Activated CD4-positive, alpha-beta T cell treated with anti-CD3 and anti-CD28 coated beads, Interleukin-2, amount 10 ng/mL, durations not matched to agents 24 days and 14 days (primary cell): ENCODE data around the gene ITGB8. TPM values are rescaled to one million over a fixed set of nuclear protein-coding genes. Genes with fewer than 3 reads are reported as not detected.

ENCODE experiments used
- DNase-seq: peaks from one replicate; pipeline ENCODE4 v3.0.0; 2022
- H3K27ac Mint-ChIP-seq: one replicate; pipeline ENCODE4 v1.8.0; 2022; ENCODE audit warnings: mild to moderate bottlenecking, mixed read lengths
- H3K27me3 Mint-ChIP-seq: one replicate; pipeline ENCODE4 v1.8.0; 2022; ENCODE audit warnings: mixed read lengths
- H3K36me3 Mint-ChIP-seq: one replicate; pipeline ENCODE4 v1.8.0; 2022; ENCODE audit warnings: low read depth, mild to moderate bottlenecking, mixed read lengths
- H3K4me1 Mint-ChIP-seq: one replicate; pipeline ENCODE4 v1.8.0; 2021; ENCODE audit warnings: mixed read lengths
- H3K4me3 Mint-ChIP-seq: one replicate; pipeline ENCODE4 v1.8.0; 2022; ENCODE audit warnings: mild to moderate bottlenecking, moderate library complexity, mixed read lengths
- H3K9me3 Mint-ChIP-seq: one replicate; pipeline ENCODE4 v1.8.0; 2021; ENCODE audit warnings: mixed read lengths
- intact Hi-C: fragments of 100-400 bp; cut with micrococcal nuclease; formaldehyde crosslinking; loops from one replicate; pipeline ENCODE4 v1.15.1; 2023
- total RNA-seq: library from RNA; stranded (reverse); gene quantifications from 2 replicates; pipeline ENCODE4 v1.2.3, GENCODE V29; 2022

Gene ITGB8
- not detected in 2 replicates for total RNA-seq

DNA sequence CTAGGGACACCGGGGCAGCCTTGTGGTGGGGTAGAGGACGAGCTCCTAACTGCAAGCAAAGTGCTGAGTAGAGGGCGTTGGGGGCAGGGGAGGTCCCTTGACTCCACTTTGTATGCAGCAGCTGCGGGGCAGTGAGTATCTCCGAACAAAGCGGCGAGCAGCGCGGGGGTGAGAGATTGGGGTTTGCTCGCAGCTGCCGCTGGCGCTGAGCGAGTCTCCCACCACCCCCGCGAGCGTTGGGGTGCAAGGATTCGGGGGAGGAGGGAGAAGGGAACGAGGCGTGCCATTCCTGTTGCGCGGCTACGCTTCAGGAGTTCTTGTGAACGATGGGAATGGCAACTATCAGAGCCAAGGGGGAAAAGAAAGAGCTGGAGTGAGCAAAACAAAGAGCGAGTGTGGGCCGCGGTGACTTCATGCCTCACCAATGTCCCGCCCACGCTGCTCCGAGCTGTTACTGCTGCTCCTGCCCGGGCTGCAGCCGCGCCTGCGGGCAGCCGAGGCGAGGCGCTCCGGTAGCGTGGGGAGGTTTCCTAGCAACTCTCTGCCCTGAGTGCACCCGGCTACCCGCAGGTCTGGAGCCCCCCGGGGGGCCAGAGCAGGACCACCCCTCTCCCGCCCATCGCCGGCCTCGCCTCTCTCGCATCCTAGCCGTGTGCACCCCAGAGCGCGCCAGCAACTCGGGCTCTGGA is at the start of gene ITGB8:
TSS of gene ITGB8 (plus strand) at position 662 of the 689 bp plus-strand sequence. CDS start 907 bp downstream, outside the sequence.
- DNase-seq: peak; percentile 80
- Mint-ChIP-seq H3K27ac (peak within 1 kb of the TSS; percentile 80), H3K36me3 (no peaks in the 10 kb centered on the region), H3K4me3 (peak within 1 kb of the TSS; percentile 87), H3K4me1 (peaks cover 18% of the 10 kb centered on the region), H3K9me3 (no peaks in the 10 kb centered on the region), H3K27me3 (peaks cover 66% of the 10 kb centered on the region)
- intact Hi-C loops: loop anchor here (5.0 kb wide), 1 partner anchor 48 kb away; no protein-coding TSS in a partner anchor

DNA sequence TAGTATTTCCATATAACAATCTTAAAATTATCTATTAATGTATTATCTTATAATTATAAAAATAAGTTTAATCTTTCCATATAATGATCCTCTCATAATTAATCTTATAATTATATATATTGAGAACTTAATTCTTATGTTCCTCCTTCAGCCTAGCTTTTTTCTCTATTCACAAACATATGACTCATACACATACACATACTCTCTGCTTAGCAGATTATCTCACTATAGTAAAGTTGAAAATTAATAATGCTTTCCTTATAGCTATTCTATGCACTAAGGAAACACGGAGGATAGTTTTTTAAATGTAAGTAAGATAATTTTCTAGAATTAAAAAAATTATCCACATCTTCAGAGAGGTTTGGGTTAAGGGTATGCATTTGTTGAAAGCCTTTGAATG is 47.7 kb upstream of the ITGB8 start:
- H3K4me3 Mint-ChIP-seq: no peak overlapping the region
- no peaks in the 10 kb centered on the region for H3K4me1 Mint-ChIP-seq

DNA sequence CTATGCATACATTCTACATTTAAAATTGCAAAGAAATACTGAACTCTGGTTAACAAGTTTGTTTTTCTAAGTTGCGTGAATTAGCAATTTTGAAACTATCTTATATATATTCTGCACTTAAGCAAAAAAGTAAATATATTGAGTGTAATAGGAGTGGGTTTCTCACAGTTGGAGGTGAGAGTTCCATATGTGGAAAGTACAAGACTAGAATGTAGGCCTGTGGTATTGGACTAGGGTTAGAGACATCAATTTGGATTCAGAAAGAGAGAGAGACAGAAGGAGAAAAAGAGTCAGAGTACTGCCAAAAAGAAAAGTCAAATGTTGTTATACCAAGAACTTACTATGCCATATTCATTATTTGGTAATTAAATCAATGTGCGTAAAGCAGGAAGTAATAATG is 47.3 kb upstream of the ITGB8 start:
- intact Hi-C loops: loop anchor here (5.0 kb wide), 1 partner anchor 49 kb away; the partner anchor contains the start of gene ITGB8
- Mint-ChIP-seq H3K4me3 (no peak overlapping the region), H3K36me3 (no peaks in the 10 kb centered on the region), H3K4me1 (no peaks in the 10 kb centered on the region), H3K27me3 (no peaks in the 10 kb centered on the region), H3K27ac (no peak overlapping the region), H3K9me3 (no peaks in the 10 kb centered on the region)
- DNase-seq: no peak

More for the DNA sequence above, 47.7 kb upstream of the ITGB8 start:
- no peak overlapping the region for H3K27ac Mint-ChIP-seq
- DNase-seq: no peak
- no peaks in the 10 kb centered on the region for H3K27me3 Mint-ChIP-seq
- no peaks in the 10 kb centered on the region for H3K36me3 Mint-ChIP-seq
- intact Hi-C loops: loop anchor here (5.0 kb wide), 1 partner anchor 49 kb away; the partner anchor contains the start of gene ITGB8
- H3K9me3 Mint-ChIP-seq: no peaks in the 10 kb centered on the region

DNA sequence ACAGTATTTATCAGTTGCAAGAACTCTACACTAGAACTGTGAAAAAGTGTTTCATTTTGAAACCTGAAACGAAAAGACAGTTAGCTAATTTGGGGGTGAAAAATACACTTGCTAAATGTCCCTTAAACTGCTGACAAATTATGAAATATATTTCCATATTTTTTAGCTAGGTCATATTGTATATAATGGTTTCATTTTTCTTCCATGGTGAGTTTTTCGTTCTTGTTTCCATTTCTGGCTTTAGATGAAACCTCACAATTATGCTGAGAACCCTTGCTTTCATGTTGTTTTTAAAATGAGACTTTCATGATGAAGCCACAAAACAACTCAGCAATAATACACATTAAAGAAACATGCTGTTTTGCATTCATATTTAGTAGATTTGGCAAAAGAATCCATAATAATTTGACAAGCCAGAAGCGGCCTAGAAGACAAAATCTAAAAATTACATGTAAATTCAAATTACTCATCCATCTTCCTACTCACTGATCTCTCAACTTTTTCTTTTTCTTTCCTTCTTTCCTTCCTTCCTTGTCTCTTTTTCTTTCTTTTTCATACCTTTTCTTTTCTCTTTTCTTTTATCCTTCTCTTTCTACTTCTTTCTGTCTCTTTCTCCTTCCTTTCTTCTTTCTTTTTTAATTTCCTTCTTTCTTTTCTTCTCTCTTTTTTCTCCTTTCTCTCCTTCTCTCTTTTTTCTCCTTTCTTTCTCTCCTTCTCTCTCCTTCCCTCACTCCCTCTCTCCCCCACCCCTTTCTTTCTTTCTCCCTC is 46.5 kb upstream of the ITGB8 start:
- no peaks in the 10 kb centered on the region for H3K9me3 Mint-ChIP-seq
- no peak for DNase-seq
- H3K27ac Mint-ChIP-seq: no peak overlapping the region
- no peak overlapping the region for H3K4me3 Mint-ChIP-seq
- no peaks in the 10 kb centered on the region for H3K27me3 Mint-ChIP-seq
- intact Hi-C loops: loop anchor here (5.0 kb wide), 1 partner anchor 48 kb away; the partner anchor contains the start of gene ITGB8
- H3K36me3 Mint-ChIP-seq: no peaks in the 10 kb centered on the region
- H3K4me1 Mint-ChIP-seq: no peaks in the 10 kb centered on the region

DNA sequence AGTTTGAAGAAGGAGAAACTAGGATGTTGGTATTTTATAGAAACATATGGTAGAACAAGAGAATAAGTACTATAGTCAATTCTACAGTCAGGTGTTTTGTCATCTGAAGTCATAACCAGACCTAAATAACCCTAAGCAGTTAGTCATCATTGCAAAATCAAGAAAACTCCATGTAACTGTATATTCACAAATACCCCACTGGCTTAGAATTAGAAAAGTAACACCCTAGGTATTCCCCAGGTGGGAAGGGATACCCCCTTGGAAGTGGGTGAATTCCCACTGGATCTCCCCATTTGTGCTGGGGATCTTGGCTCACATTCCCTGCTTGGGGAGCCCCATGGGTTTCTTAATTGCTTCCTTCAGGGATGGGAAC is 45.9 kb upstream of the ITGB8 start:
- H3K9me3 Mint-ChIP-seq: no peaks in the 10 kb centered on the region
- H3K27ac Mint-ChIP-seq: no peak overlapping the region
- intact Hi-C loops: loop anchor here (5.0 kb wide), 1 partner anchor 48 kb away; the partner anchor contains the start of gene ITGB8
- H3K4me3 Mint-ChIP-seq: no peak overlapping the region
- no peaks in the 10 kb centered on the region for H3K27me3 Mint-ChIP-seq
- H3K4me1 Mint-ChIP-seq: no peaks in the 10 kb centered on the region
- DNase-seq: no peak
- no peaks in the 10 kb centered on the region for H3K36me3 Mint-ChIP-seq

DNA sequence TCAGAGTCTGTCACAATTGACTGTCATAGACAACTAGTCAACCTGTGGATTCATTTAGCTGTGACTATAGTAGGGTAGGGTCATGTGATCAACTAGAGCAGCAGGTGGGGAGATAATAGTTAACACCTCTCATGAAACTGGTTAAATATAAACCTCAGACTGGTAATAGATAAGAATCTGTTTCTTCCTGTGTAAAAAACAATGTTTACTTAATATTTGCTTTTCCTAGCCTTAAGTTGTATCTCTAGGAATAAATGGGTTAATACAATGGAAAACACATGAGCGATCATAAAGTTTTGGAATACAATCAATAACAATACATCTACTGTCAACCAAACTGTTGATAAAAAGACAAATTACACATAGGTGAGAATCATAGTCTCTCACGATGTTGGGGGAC is 43.4 kb upstream of the ITGB8 start:
- no peak overlapping the region for H3K4me3 Mint-ChIP-seq
- no peak overlapping the region for H3K27ac Mint-ChIP-seq
- H3K9me3 Mint-ChIP-seq: no peaks in the 10 kb centered on the region
- no peaks in the 10 kb centered on the region for H3K36me3 Mint-ChIP-seq
- H3K4me1 Mint-ChIP-seq: no peaks in the 10 kb centered on the region
- DNase-seq: no peak
- intact Hi-C loops: no loop called here
- H3K27me3 Mint-ChIP-seq: no peaks in the 10 kb centered on the region

DNA sequence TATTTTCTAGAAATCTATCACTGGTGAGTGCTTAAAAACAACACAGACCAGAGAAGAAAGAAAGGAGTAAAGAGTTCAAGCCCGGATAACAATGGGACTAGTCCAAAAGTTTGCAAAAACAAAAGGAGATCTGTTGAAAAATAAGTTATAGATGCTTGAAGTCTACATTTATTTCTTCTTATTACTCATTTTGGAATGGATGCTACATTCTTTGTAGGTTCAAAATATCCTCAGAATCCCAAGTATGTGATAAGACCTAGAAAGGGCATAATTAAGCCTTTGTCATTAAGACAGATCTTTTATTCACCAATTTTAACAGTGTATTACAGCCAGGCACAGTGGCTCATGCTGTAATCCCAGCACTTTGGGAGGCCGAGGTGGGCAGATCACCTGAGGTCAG is 42.7 kb upstream of the ITGB8 start:
- no peaks in the 10 kb centered on the region for H3K27me3 Mint-ChIP-seq
- intact Hi-C loops: no loop called here

DNA sequence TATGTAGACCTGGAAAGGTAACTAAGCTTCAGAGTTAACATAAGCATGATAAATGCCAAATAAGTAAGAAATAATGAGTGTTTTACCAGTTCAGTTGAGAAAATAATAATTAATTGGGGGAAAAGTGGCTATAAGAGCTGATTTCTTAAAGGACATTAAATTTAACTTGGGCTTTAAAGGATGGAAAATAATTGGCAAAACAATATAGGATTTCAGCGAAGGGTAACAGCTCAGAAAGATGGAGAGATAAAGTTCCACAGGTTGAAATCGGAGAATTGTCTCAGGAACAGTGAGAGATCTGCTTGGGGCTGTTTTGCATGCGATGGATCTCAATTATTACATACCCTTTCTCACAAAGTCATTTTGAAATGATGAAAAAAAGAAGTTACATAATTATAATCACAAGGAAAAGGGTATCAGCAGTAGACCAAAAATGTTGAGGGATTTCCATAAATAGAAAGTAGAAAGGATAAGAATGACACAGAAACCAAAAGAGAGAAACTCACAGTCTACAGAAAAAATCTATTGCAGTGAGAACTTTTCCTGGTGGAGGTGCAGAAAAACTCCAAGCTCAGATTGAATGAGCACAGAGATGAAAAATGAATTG is 40.1 kb upstream of the ITGB8 start:
- H3K4me1 Mint-ChIP-seq: no peaks in the 10 kb centered on the region
- no peak overlapping the region for H3K4me3 Mint-ChIP-seq
- no peak for DNase-seq
- intact Hi-C loops: no loop called here
- H3K9me3 Mint-ChIP-seq: no peaks in the 10 kb centered on the region
- H3K27ac Mint-ChIP-seq: no peak overlapping the region
- H3K36me3 Mint-ChIP-seq: no peaks in the 10 kb centered on the region
- no peaks in the 10 kb centered on the region for H3K27me3 Mint-ChIP-seq

More for the DNA sequence above, 42.7 kb upstream of the ITGB8 start:
- Mint-ChIP-seq H3K27ac (no peak overlapping the region), H3K4me3 (no peak overlapping the region), H3K9me3 (no peaks in the 10 kb centered on the region), H3K4me1 (no peaks in the 10 kb centered on the region), H3K36me3 (no peaks in the 10 kb centered on the region)
- DNase-seq: no peak

DNA sequence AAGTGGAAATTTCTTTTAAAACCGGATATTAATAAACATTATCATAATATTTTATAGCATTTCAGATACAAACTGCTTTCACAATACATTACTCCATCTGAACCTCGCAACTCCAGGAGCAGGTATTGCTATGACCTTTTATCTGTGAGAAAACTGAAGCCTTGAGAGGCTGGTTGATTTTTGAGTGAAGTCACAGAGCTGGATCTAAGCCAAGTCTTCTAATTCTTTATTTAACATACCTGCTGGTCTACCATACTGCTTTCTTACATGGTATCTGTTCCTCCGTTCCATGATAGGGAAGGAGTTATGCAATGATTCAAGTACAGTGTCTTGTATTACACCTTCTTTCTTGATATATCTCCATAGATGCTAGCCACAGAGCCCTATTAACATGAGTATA is 37.4 kb upstream of the ITGB8 start:
- H3K27ac Mint-ChIP-seq: no peak overlapping the region

DNA sequence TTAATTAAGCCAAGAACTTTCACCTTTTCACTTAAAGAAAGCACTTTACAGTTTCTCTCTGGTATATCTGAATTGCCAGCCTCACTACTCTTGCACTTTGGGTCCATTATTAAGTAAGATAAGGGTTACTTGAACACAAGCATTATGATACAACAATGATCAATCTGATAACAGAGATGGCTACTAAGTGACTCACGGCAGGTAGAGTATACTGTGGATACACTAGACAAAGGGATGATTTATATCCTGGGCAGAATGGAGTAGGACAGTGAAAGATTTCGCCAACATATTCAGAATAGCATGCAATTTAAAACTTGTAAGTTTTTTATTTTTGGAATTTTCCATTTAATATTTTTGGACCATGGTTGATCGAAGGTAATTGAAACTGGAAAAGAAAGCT is 34.3 kb upstream of the ITGB8 start:
- no peak for DNase-seq
- Mint-ChIP-seq H3K4me1 (peaks cover 3% of the 10 kb centered on the region), H3K27ac (no peak overlapping the region), H3K9me3 (no peaks in the 10 kb centered on the region), H3K4me3 (no peak overlapping the region), H3K36me3 (no peaks in the 10 kb centered on the region), H3K27me3 (no peaks in the 10 kb centered on the region)
- intact Hi-C loops: no loop called here

More for the DNA sequence above, 37.4 kb upstream of the ITGB8 start:
- Mint-ChIP-seq H3K9me3 (no peaks in the 10 kb centered on the region), H3K27me3 (no peaks in the 10 kb centered on the region), H3K36me3 (no peaks in the 10 kb centered on the region), H3K4me1 (no peaks in the 10 kb centered on the region), H3K4me3 (no peak overlapping the region)
- intact Hi-C loops: no loop called here
- DNase-seq: no peak

DNA sequence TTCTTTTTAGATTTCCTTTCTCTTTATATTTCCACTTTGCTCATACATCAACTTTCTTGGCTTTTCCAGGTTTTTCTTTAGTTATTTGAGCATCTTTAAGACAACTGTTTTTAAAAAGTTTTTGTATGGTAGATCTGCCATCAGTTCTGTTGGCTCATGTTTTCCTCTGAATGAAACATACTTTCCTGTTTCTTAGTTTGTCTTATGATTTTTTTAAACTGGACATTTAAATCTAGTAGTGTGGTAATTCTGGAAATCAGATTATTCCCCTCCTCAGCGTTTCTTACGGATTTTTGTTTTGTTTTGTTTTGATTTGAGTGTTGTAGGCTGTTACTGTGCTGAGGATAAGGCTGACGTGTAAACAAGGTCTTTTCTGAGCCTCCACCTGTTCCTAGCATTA is 33.8 kb upstream of the ITGB8 start:
- H3K27me3 Mint-ChIP-seq: no peaks in the 10 kb centered on the region
- peaks cover 3% of the 10 kb centered on the region for H3K4me1 Mint-ChIP-seq
- no peaks in the 10 kb centered on the region for H3K9me3 Mint-ChIP-seq
- H3K4me3 Mint-ChIP-seq: no peak overlapping the region
- H3K36me3 Mint-ChIP-seq: no peaks in the 10 kb centered on the region
- H3K27ac Mint-ChIP-seq: no peak overlapping the region
- intact Hi-C loops: no loop called here
- DNase-seq: no peak

DNA sequence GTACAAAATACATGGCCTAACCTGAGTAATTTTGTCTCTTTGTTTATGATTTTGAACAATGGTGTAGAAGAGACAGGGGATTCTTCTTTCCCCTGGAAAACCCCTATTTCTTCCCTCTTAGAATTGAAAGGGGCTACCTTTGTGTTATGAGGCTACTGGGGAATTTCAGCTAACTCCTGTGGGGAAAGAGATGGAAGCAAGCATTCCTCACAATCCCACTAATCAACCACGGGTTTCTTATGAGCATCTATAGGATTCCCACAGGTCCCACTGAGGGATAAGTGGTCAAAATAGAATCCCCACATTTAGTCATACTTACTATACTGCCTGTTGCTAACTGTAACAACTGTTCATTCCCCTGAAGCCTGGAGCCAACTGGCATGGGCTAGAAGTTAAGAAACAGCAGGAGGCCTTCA is 32.2 kb upstream of the ITGB8 start:
- no peak overlapping the region for H3K27ac Mint-ChIP-seq
- H3K36me3 Mint-ChIP-seq: no peaks in the 10 kb centered on the region

DNA sequence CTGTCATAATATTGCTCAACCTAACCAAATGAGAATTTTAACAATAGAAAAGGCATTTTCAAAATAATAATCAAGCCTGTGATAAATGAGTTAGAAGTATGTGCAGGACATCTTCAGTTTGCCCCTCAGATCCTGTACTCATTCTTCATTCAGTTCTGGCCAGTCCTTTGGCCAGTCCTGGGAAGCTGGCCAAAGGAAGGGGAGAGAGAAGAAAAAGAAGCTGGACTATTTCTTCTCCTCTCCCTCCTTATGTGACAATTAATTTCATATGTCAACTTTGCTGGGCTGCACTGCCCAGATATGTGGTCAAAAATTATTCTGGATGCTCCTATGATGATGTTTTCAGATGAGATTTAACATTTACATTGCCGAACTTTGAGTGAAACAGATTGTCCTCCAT is 31.6 kb upstream of the ITGB8 start:
- peaks cover 3% of the 10 kb centered on the region for H3K4me1 Mint-ChIP-seq
- no peaks in the 10 kb centered on the region for H3K36me3 Mint-ChIP-seq
- no peak for DNase-seq
- no peak overlapping the region for H3K4me3 Mint-ChIP-seq
- no peaks in the 10 kb centered on the region for H3K27me3 Mint-ChIP-seq
- H3K27ac Mint-ChIP-seq: no peak overlapping the region
- no peaks in the 10 kb centered on the region for H3K9me3 Mint-ChIP-seq
- intact Hi-C loops: loop anchor here (2.0 kb wide), 1 partner anchor 18 kb away; no protein-coding TSS in a partner anchor

More for the DNA sequence above, 32.2 kb upstream of the ITGB8 start:
- Mint-ChIP-seq H3K4me3 (no peak overlapping the region), H3K9me3 (no peaks in the 10 kb centered on the region), H3K4me1 (peaks cover 3% of the 10 kb centered on the region), H3K27me3 (no peaks in the 10 kb centered on the region)
- intact Hi-C loops: loop anchor here (2.0 kb wide), 1 partner anchor 18 kb away; no protein-coding TSS in a partner anchor
- DNase-seq: no peak
